Fibroblast of skin of right quadriceps (primary cell): ENCODE measurements around the gene ANKRD22.

Experiments
- DNase-seq: peaks from one replicate; pipeline ENCODE4 v3.0.0-alpha.2; 2013

Gene ANKRD22

GRCh38 chr10:88835096-88835909, 16.3 kb downstream of the ANKRD22 start:
- peak; percentile 84 for DNase-seq

- no peak for DNase-seq
These were observed 17.9 kb downstream of the ANKRD22 start for GRCh38 chr10:88833723-88834122.

- DNase-seq: no peak
These were observed 18.5 kb downstream of the ANKRD22 start for GRCh38 chr10:88833156-88833555.

- no peak for DNase-seq
These were observed 19.3 kb downstream of the ANKRD22 start for GRCh38 chr10:88832376-88832775.

DNA sequence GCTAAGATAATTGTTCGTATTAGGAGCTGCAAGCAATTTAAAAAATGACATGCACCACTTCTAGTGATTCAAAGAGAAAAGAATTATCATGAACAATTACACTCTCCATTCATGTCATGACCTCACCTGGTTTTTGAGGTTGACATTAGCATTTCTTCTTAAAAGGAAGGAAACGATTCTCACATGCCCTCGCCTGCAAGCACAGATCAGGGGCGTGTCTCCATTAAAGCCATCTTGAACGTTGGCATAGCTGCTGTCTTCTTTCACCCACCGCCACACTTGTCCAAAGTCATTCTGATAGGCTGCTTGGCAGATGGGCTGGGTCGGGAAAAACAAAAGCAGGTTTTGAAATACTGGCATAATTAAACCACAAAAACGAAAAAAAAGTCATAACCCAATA, 19.9 kb downstream of the ANKRD22 start:
- no peak for DNase-seq

- DNase-seq: no peak
These were observed 20.9 kb downstream of the ANKRD22 start for GRCh38 chr10:88830643-88831268.

GRCh38 chr10:88828310-88828709, 23.3 kb downstream of the ANKRD22 start:
- DNase-seq: no peak

DNA sequence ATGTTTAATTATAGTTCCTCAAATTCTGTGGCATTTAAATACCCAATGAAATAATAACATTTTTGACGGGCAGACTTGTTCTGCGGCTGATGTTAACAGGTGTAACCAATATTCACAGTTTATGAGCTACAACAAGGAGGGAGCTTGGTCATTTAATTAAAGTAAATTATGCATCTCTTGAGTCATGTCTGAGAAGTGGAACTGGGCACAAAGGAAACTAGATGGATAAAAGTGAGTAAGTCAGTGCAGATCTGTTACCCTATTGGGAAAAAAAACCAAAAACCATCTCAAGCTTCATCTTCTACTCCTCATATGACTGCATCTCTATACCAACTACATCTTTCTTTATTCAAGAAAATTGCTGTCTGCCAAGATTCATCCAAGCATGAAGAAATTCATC, 24.0 kb downstream of the ANKRD22 start:
- no peak for DNase-seq

DNA sequence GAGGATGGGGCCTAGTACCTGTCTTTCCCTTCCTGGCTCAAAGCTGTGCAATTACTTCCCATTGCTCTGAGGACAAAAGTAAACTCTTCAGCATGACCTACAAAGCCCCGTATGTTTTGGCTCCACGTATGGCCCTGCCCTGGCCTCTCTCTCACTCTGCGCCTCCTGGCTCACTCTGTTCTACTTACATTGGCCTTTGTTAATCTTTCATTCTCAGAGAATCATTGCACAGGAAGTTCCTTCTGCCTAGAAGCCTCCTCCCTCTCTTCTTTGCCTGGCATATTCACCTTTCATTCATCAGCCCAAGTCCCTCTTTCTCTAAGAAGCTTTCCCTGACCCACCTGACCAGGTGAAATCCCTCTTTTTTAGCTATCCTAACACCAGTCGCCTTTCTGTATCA, 25.3 kb downstream of the ANKRD22 start:
- DNase-seq: no peak

- peak; percentile 85 for DNase-seq
These were observed 30.8 kb downstream of the ANKRD22 start for GRCh38 chr10:88820748-88821401.

DNA sequence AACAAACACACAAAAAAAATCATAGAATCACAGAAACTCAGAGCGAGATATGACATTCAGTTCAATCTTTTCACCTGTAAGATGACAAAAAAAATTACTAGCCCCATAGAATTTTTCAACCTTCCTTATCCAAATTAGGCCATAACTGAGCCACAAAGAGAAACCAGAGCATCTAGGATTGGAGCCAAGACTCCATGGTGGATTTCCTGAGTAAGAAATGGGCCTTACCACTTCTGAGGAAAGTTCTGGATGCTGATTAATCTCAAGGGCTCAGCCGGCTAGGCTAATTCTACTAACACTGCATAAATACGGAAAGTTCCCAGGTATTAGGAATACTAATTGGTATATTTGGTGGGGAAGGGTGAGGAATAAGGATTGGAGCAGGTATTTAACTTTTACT, 32.4 kb downstream of the ANKRD22 start:
- peak; percentile 46 for DNase-seq

DNA sequence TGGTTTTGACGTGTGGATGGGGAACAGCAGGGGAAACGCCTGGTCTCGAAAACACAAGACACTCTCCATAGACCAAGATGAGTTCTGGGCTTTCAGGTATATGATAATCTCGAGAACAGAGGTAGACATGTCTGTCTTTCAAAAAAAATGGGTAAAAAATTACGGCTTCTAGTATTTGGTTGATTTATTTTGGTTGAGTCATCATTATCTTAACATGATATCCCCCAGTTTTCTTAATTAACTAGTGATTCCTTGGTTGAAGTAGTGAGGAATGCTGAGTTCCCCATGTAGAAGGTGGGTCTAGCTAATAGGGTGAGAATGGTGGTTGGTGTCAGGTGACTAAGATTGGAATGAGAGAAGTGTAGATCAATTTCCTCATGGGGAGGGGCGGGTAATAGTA, 38.4 kb downstream of the ANKRD22 start:
- DNase-seq: no peak

GRCh38 chr10:88810196-88810961, 41.3 kb downstream of the ANKRD22 start:
- peak; percentile 62 for DNase-seq

- no peak for DNase-seq
These were observed 42.0 kb downstream of the ANKRD22 start for GRCh38 chr10:88809621-88810020.

GRCh38 chr10:88805924-88806323, 45.7 kb downstream of the ANKRD22 start:
- no peak for DNase-seq

DNA sequence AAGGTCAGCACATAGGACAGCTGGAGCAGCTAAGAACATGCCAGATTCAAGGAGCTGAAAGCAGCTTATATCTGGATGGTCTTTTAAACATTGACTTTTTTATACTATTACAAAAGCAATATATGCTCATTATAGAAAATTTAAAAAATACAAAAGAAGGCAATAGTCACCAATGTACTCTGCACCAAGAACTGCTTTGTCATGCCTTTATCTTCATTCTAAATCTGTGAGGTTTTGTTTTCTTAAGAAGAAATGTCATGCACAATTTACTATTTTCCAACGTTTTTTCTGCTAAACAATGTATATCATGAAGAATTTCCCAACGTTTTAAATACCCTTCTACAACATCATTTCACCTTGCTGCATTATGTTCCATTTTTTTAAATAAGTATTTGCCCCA, 46.3 kb downstream of the ANKRD22 start:
- DNase-seq: no peak

GRCh38 chr10:88804083-88804812, 47.4 kb downstream of the ANKRD22 start:
- no peak for DNase-seq

DNA sequence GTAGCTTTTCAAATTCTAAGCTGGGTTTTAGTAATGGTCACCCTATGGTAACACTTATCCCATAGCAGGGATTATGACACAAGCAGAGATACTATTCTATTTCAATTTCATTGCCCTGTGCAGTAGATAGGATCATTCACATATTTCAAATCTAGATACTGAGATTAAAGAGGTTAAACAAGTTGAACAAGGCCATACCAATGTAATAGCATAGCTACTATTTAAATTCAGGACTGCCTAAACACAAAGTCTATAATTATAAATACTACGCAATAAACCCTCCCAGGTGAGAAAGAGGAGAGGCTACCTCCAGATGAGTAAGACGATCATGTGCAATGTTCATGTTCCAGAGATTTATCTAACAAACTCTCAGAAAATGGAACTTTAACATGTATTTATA, 48.0 kb downstream of the ANKRD22 start:
- DNase-seq: no peak

DNA sequence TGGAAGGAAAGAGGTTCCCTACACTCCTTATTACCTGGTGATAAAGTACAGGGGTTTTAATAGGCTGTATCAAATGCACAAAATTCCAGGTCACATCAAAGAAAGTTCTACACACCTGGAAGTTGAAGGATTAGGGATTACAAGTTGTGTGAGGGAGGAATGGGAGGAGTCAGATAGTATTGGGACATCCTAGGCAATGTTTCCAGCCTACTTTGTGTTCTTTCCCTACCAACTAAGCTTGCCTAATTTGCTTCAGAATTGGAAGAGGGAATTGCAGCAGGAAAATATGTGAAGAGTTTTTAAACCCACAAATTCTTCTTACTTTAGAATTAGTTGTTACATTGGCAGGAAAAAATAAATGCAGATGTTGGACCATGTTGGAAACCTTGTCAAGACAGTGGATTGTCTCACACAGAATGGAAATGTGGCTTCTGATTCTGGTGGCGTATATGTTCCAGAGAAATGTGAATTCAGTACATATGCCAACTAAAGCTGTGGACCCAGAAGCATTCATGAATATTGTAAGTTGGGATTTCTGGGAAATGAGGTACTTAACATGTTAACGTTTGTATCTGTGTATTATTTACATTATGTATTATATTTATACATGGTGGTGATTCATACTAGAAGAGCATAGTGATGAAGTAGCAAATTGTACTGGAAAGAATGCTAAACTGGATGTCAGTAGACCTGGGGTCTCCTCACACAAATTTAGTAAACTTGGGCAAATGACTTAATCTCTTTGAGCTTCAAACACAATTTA, 48.9 kb downstream of the ANKRD22 start, which contains the start of gene LIPM:
TSS of gene LIPM (plus strand) at position 208 of the 763 bp plus-strand sequence. CDS start at position 375, 167 bp downstream.
- no peak for DNase-seq

- DNase-seq: peak; percentile 63
These were observed 51.2 kb downstream of the ANKRD22 start for GRCh38 chr10:88800152-88801125.
